WTC11 (cell line): Measurements from ENCODE around the gene GALNT18. TPM values are rescaled to one million over a fixed set of nuclear protein-coding genes. Genes with fewer than 3 reads are reported as not detected.

Experiments
- ATAC-seq: fragments of 200-7000 bp; cut with Tn5 transposase; 2 replicates; pipeline ENCODE4 v1.10.0; 2021; ENCODE audit warnings: mild to moderate bottlenecking, moderate library complexity
- CTCF ChIA-PET: fragments of 300-600 bp; sonication (Branson Sonifier 250); formaldehyde crosslinking; loops from one replicate; lab custom pipeline; 2021; ENCODE audit warnings: antibody characterized with exemption; lab: Charles Lee
- POLR2A ChIA-PET: fragments of 350-600 bp; sonication (Branson Sonifier 250); formaldehyde crosslinking; loops from one replicate; lab custom pipeline; 2021; ENCODE audit warnings: antibody characterized with exemption; lab: Charles Lee
- DNase-seq: peaks from one replicate; pipeline ENCODE4 v3.0.0; 2021; ENCODE audit warnings: low spot score
- H3K27ac Mint-ChIP-seq: 2 replicates; pipeline ENCODE4 v1.8.0; 2021; ENCODE audit warnings: mixed read lengths
- H3K27me3 Mint-ChIP-seq: 2 replicates; pipeline ENCODE4 v1.8.0; 2021; ENCODE audit warnings: low read depth, mild to moderate bottlenecking, moderate library complexity, mixed read lengths
- H3K36me3 Mint-ChIP-seq: 2 replicates; pipeline ENCODE4 v1.8.0; 2021; ENCODE audit warnings: mixed read lengths
- H3K4me1 Mint-ChIP-seq: 2 replicates; pipeline ENCODE4 v1.8.0; 2022; ENCODE audit warnings: mixed read lengths
- H3K4me3 Mint-ChIP-seq: 2 replicates; pipeline ENCODE4 v1.8.0; 2021; ENCODE audit warnings: mild to moderate bottlenecking, moderate library complexity, mixed read lengths
- H3K9me3 Mint-ChIP-seq: 2 replicates; pipeline ENCODE4 v1.8.0; 2021; ENCODE audit warnings: mixed read lengths
- CREB1 ChIP-seq: sonication (generic); formaldehyde crosslinking; IDR thresholded peaks from 2 replicates; pipeline ENCODE4 v1.8.0; 2023; ENCODE audit warnings: mild to moderate bottlenecking, missing genetic modification reagents
- E2F1 ChIP-seq: sonication (generic); formaldehyde crosslinking; IDR thresholded peaks from 2 replicates; pipeline ENCODE4 v1.8.0; 2022; ENCODE audit warnings: mild to moderate bottlenecking, missing genetic modification reagents
- EMX1 ChIP-seq: fragments of 250-450 bp; sonication (Bioruptor Pico); IDR thresholded peaks from 2 replicates; pipeline ENCODE4 v1.8.0; 2021; ENCODE audit warnings: mild to moderate bottlenecking
- ESRRA ChIP-seq: sonication (generic); formaldehyde crosslinking; IDR thresholded peaks from 2 replicates; pipeline ENCODE4 v1.8.1; 2022; ENCODE audit warnings: mild to moderate bottlenecking, missing genetic modification reagents, borderline replicate concordance
- GTF2I ChIP-seq: fragments of 250-450 bp; sonication (Bioruptor Pico); conservative IDR thresholded peaks from 2 replicates; pipeline ENCODE4 v1.4.0; 2021; ENCODE audit warnings: mild to moderate bottlenecking
- HMGA2 ChIP-seq: fragments of 250-450 bp; sonication (Bioruptor Pico); IDR thresholded peaks from 2 replicates; pipeline ENCODE4 v1.4.0; 2021; ENCODE audit warnings: mild to moderate bottlenecking, moderate library complexity
- IRF1 ChIP-seq: sonication (generic); formaldehyde crosslinking; IDR thresholded peaks from 2 replicates; pipeline ENCODE4 v1.8.0; 2023; ENCODE audit warnings: missing genetic modification reagents
- JUN ChIP-seq: sonication (generic); formaldehyde crosslinking; IDR thresholded peaks from 2 replicates; pipeline ENCODE4 v1.8.0; 2023; ENCODE audit warnings: mild to moderate bottlenecking, missing genetic modification reagents
- MYBL2 ChIP-seq: sonication (generic); formaldehyde crosslinking; IDR thresholded peaks from 2 replicates; pipeline ENCODE4 v1.8.1; 2023; ENCODE audit warnings: mild to moderate bottlenecking, moderate library complexity, missing genetic modification reagents
- NFE2L1 ChIP-seq: sonication (generic); formaldehyde crosslinking; IDR thresholded peaks from 2 replicates; pipeline ENCODE4 v1.8.1; 2023; ENCODE audit warnings: missing genetic modification reagents
- NFYB ChIP-seq: sonication (generic); formaldehyde crosslinking; conservative IDR thresholded peaks from 2 replicates; pipeline ENCODE4 v1.8.0; 2022; ENCODE audit warnings: low read depth, missing genetic modification reagents
- STAT6 ChIP-seq: sonication (generic); formaldehyde crosslinking; conservative IDR thresholded peaks from 2 replicates; pipeline ENCODE4 v1.8.1; 2023; ENCODE audit warnings: mild to moderate bottlenecking, low read depth, missing genetic modification reagents, moderate library complexity
- TEAD1 ChIP-seq: sonication (generic); formaldehyde crosslinking; IDR thresholded peaks from 2 replicates; pipeline ENCODE4 v1.8.0; 2022; ENCODE audit warnings: mild to moderate bottlenecking, missing genetic modification reagents
- ZNF512 ChIP-seq: sonication (generic); formaldehyde crosslinking; IDR thresholded peaks from 2 replicates; pipeline ENCODE4 v1.8.1; 2022; ENCODE audit warnings: missing genetic modification reagents, borderline replicate concordance
- ZNF671 ChIP-seq: fragments of 250-450 bp; sonication (Bioruptor Pico); IDR thresholded peaks from 2 replicates; pipeline ENCODE4 v1.8.0; 2021; ENCODE audit warnings: mild to moderate bottlenecking
- total RNA-seq: library from RNA; stranded (reverse); gene quantifications from 3 replicates; pipeline ENCODE4 v1.2.3, GENCODE V29; 2021
- TF ChIP-seq, protein P1 (sequence below): fragments of 250-450 bp; sonication (Bioruptor Pico); IDR thresholded peaks from 2 replicates; pipeline ENCODE4 v1.8.0; 2021; ENCODE audit warnings: mild to moderate bottlenecking
- TF ChIP-seq, protein P2 (sequence below): sonication (generic); formaldehyde crosslinking; IDR thresholded peaks from 2 replicates; pipeline ENCODE4 v1.8.0; 2022; ENCODE audit warnings: mild to moderate bottlenecking, missing genetic modification reagents
- TF ChIP-seq, protein P3 (sequence below): sonication (generic); formaldehyde crosslinking; IDR thresholded peaks from 2 replicates; pipeline ENCODE4 v1.8.1; 2022; ENCODE audit warnings: low read depth, mild to moderate bottlenecking, moderate library complexity, missing genetic modification reagents, borderline replicate concordance
- TF ChIP-seq, protein P4 (sequence below): fragments of 250-450 bp; sonication (Bioruptor Pico); IDR thresholded peaks from 2 replicates; pipeline ENCODE4 v1.9.0; 2021; ENCODE audit warnings: moderate library complexity, mild to moderate bottlenecking, inconsistent platforms, borderline replicate concordance
- TF ChIP-seq, protein P5 (sequence below): sonication (generic); formaldehyde crosslinking; IDR thresholded peaks from 2 replicates; pipeline ENCODE4 v1.8.1; 2023; ENCODE audit warnings: mild to moderate bottlenecking, missing genetic modification reagents, borderline replicate concordance

GALNT18 gene
- total RNA-seq, 1 experiment from 2014 or later: 5.0 TPM

GRCh38 chr11:11483627-11484026, 138.2 kb downstream of the GALNT18 start:
- no peak for ATAC-seq
- Mint-ChIP-seq H3K4me1 (peaks cover 11% of the 10 kb centered on the region), H3K36me3 (no peaks in the 10 kb centered on the region), H3K27ac (no peak overlapping the region), H3K9me3 (no peaks in the 10 kb centered on the region), H3K27me3 (no peaks in the 10 kb centered on the region), H3K4me3 (no peak overlapping the region)
- CTCF ChIA-PET: no interaction called here
- TF ChIP-seq, protein P1, sequence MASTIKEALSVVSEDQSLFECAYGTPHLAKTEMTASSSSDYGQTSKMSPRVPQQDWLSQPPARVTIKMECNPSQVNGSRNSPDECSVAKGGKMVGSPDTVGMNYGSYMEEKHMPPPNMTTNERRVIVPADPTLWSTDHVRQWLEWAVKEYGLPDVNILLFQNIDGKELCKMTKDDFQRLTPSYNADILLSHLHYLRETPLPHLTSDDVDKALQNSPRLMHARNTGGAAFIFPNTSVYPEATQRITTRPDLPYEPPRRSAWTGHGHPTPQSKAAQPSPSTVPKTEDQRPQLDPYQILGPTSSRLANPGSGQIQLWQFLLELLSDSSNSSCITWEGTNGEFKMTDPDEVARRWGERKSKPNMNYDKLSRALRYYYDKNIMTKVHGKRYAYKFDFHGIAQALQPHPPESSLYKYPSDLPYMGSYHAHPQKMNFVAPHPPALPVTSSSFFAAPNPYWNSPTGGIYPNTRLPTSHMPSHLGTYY (CRISPR knock-in tag): no peak
- no peak for TF ChIP-seq JUN (CRISPR knock-in tag)
- TF ChIP-seq, protein P2, sequence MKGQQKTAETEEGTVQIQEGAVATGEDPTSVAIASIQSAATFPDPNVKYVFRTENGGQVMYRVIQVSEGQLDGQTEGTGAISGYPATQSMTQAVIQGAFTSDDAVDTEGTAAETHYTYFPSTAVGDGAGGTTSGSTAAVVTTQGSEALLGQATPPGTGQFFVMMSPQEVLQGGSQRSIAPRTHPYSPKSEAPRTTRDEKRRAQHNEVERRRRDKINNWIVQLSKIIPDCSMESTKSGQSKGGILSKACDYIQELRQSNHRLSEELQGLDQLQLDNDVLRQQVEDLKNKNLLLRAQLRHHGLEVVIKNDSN (CRISPR knock-in tag): no peak
- no peak for TF ChIP-seq HMGA2 (CRISPR knock-in tag)
- TF ChIP-seq, protein P3, sequence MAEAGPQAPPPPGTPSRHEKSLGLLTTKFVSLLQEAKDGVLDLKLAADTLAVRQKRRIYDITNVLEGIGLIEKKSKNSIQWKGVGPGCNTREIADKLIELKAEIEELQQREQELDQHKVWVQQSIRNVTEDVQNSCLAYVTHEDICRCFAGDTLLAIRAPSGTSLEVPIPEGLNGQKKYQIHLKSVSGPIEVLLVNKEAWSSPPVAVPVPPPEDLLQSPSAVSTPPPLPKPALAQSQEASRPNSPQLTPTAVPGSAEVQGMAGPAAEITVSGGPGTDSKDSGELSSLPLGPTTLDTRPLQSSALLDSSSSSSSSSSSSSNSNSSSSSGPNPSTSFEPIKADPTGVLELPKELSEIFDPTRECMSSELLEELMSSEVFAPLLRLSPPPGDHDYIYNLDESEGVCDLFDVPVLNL (CRISPR knock-in tag): no peak
- TF ChIP-seq EMX1 (CRISPR knock-in tag): no peak
- TF ChIP-seq NFE2L1 (CRISPR knock-in tag): no peak
- TF ChIP-seq, protein P4, sequence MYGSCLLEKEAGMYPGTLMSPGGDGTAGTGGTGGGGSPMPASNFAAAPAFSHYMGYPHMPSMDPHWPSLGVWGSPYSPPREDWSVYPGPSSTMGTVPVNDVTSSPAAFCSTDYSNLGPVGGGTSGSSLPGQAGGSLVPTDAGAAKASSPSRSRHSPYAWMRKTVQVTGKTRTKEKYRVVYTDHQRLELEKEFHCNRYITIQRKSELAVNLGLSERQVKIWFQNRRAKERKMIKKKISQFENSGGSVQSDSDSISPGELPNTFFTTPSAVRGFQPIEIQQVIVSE: no peak
- no peak for TF ChIP-seq ZNF512
- no peak for TF ChIP-seq MYBL2
- no peak for TF ChIP-seq CREB1 (CRISPR knock-in tag)
- no peak for TF ChIP-seq STAT6
- TF ChIP-seq IRF1 (CRISPR knock-in tag): no peak
- no peak for TF ChIP-seq GTF2I (CRISPR knock-in tag)
- POLR2A ChIA-PET: no interaction called here
- DNase-seq: no peak

DNA sequence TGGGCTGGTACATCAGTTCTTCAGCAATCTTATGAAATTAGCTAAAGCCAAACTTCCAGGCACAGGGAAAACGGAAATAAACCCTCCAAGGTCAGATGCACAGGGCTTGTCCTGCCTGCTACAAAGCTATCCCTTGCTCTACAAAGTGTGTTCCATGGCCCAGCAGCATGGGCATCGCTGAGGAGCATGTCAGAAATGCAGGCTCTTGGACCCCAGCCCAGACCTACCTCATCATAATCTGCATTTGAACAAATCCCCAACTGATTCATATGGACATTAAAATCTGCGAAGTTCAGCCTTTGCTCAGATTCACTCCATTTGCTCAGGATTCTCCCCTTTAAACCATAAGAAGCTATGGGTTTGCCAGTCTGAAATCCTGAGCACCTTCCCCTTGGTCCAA, 139.1 kb downstream of the GALNT18 start:
- ChIA-PET CTCF (no interaction called here), POLR2A (no interaction called here)
- no peak for DNase-seq
- Mint-ChIP-seq H3K9me3 (no peaks in the 10 kb centered on the region), H3K27ac (no peak overlapping the region), H3K36me3 (no peaks in the 10 kb centered on the region), H3K27me3 (no peaks in the 10 kb centered on the region), H3K4me1 (peaks cover 14% of the 10 kb centered on the region), H3K4me3 (no peak overlapping the region)
- ATAC-seq: no peak
- TF ChIP-seq TEAD1: no peak
- no peak for TF ChIP-seq NFYB
- TF ChIP-seq, protein P5, sequence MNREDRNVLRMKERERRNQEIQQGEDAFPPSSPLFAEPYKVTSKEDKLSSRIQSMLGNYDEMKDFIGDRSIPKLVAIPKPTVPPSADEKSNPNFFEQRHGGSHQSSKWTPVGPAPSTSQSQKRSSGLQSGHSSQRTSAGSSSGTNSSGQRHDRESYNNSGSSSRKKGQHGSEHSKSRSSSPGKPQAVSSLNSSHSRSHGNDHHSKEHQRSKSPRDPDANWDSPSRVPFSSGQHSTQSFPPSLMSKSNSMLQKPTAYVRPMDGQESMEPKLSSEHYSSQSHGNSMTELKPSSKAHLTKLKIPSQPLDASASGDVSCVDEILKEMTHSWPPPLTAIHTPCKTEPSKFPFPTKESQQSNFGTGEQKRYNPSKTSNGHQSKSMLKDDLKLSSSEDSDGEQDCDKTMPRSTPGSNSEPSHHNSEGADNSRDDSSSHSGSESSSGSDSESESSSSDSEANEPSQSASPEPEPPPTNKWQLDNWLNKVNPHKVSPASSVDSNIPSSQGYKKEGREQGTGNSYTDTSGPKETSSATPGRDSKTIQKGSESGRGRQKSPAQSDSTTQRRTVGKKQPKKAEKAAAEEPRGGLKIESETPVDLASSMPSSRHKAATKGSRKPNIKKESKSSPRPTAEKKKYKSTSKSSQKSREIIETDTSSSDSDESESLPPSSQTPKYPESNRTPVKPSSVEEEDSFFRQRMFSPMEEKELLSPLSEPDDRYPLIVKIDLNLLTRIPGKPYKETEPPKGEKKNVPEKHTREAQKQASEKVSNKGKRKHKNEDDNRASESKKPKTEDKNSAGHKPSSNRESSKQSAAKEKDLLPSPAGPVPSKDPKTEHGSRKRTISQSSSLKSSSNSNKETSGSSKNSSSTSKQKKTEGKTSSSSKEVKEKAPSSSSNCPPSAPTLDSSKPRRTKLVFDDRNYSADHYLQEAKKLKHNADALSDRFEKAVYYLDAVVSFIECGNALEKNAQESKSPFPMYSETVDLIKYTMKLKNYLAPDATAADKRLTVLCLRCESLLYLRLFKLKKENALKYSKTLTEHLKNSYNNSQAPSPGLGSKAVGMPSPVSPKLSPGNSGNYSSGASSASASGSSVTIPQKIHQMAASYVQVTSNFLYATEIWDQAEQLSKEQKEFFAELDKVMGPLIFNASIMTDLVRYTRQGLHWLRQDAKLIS: no peak
- TF ChIP-seq, protein P4: no peak
- no peak for TF ChIP-seq ESRRA (CRISPR knock-in tag)
- TF ChIP-seq E2F1 (CRISPR knock-in tag): no peak
- TF ChIP-seq ZNF671 (CRISPR knock-in tag): no peak
